HG03520 (cell line): ENCODE measurements around the gene GJA5.

Experiments
- ATAC-seq: cut with Tn5 transposase; IDR thresholded peaks from one replicate; pipeline ENCODE4 v1.9.1; 2021; ENCODE audit warnings: mild to moderate bottlenecking, moderate library complexity; ENCODE audit not compliant: unreplicated experiment

The GJA5 gene

GRCh38 chr1:147760481-147761260 lies at the start of gene GJA5:
TSS of gene GJA5 (minus strand) at chr1:147760602. CDS start at chr1:147759238, 1,364 bp downstream.
- ATAC-seq, result no peak

GRCh38 chr1:147809236-147809635 lies 48.8 kb upstream of the GJA5 start:
- no peak for ATAC-seq

- ATAC-seq, result no peak
Measured at GRCh38 chr1:147808025-147808424, 47.6 kb upstream of the GJA5 start.

- no peak for ATAC-seq
Measured at GRCh38 chr1:147807405-147807804, 47.0 kb upstream of the GJA5 start.

GRCh38 chr1:147804942-147805723 lies 44.7 kb upstream of the GJA5 start:
- no peak for ATAC-seq

- no peak for ATAC-seq
Measured at GRCh38 chr1:147800804-147801203, 40.4 kb upstream of the GJA5 start.

GRCh38 chr1:147798731-147799130 lies 38.3 kb upstream of the GJA5 start:
- no peak for ATAC-seq

- ATAC-seq, result no peak
Measured at GRCh38 chr1:147794570-147794969, 34.2 kb upstream of the GJA5 start.

GRCh38 chr1:147791876-147792275 lies 31.5 kb upstream of the GJA5 start:
- ATAC-seq, result no peak

- no peak for ATAC-seq
Measured at GRCh38 chr1:147787765-147788164, 27.4 kb upstream of the GJA5 start.

GRCh38 chr1:147786536-147786935 lies 26.1 kb upstream of the GJA5 start:
- ATAC-seq, result no peak

GRCh38 chr1:147785794-147786506 lies 25.5 kb upstream of the GJA5 start:
- no peak for ATAC-seq

GRCh38 chr1:147784941-147785340 lies 24.5 kb upstream of the GJA5 start:
- no peak for ATAC-seq

- no peak for ATAC-seq
Measured at GRCh38 chr1:147781056-147781471, 20.7 kb upstream of the GJA5 start.

- ATAC-seq, result no peak
Measured at GRCh38 chr1:147777694-147778093, 17.3 kb upstream of the GJA5 start.

GRCh38 chr1:147773215-147773715 lies 12.9 kb upstream of the GJA5 start:
- ATAC-seq, result no peak

- ATAC-seq, result no peak
Measured at GRCh38 chr1:147772570-147772969, 12.2 kb upstream of the GJA5 start.

GRCh38 chr1:147771226-147772125 lies 11.1 kb upstream of the GJA5 start:
- no peak for ATAC-seq

- no peak for ATAC-seq
Measured at GRCh38 chr1:147769106-147769505, 8.7 kb upstream of the GJA5 start.

GRCh38 chr1:147768582-147768981 lies 8.2 kb upstream of the GJA5 start:
- no peak for ATAC-seq
